K562 (cell line): ENCODE data around the gene MDP1. TPM values are rescaled to one million over a fixed set of nuclear protein-coding genes. Genes with fewer than 3 reads are reported as not detected.

ENCODE experiments used
- CEBPB ChIP-seq: fragments of 450-650 bp; IDR thresholded peaks from 2 replicates; pipeline ENCODE4 v1.6.1; 2016; ENCODE audit warnings: missing genetic modification characterization, missing compliant biosample characterization
- ESRRA ChIP-seq: fragments of 450-650 bp; IDR thresholded peaks from 2 replicates; pipeline ENCODE4 v1.6.1; 2014; ENCODE audit warnings: low read depth, mild to moderate bottlenecking, moderate library complexity, borderline replicate concordance
- FOXJ2 ChIP-seq: fragments of 200-800 bp; sonication (Bioruptor generic); IDR thresholded peaks from 2 replicates; pipeline ENCODE4 v1.6.1; 2016; ENCODE audit warnings: missing genetic modification characterization, missing compliant biosample characterization
- GABPB2 ChIP-seq: fragments of 250-450 bp; sonication (Bioruptor Pico); conservative IDR thresholded peaks from 2 replicates; pipeline ENCODE4 v1.5.1; 2021; ENCODE audit warnings: mild to moderate bottlenecking
- MAFG ChIP-seq: fragments of 450-650 bp; conservative IDR thresholded peaks from 2 replicates; pipeline ENCODE4 v1.6.1; 2016; ENCODE audit warnings: missing genetic modification characterization, missing compliant biosample characterization
- MXI1 ChIP-seq: IDR thresholded peaks from 2 replicates; pipeline ENCODE4 v1.6.1; 2011; ENCODE audit warnings: low read depth, mild to moderate bottlenecking, improper control_type of control experiment, low read length
- NCOA1 ChIP-seq: fragments of 450-650 bp; IDR thresholded peaks from 2 replicates; pipeline ENCODE4 v1.6.1; 2016; ENCODE audit warnings: low read depth
- NR2C2 ChIP-seq, 2 experiments: fragments of 200-800 bp in 1 of 2; sonication (Bioruptor generic) in 1 of 2; sonication (generic) in 1 of 2; formaldehyde crosslinking in 1 of 2; IDR thresholded peaks; 2 replicates each; pipeline versions ENCODE4 v1.6.1 to v1.8.0; 2016 to 2022; ENCODE audit warnings: mild to moderate bottlenecking in 1 of 2, missing compliant biosample characterization in 1 of 2, missing genetic modification characterization in 1 of 2, missing genetic modification reagents in 1 of 2
- PRPF4 ChIP-seq: fragments of 200-400 bp; formaldehyde crosslinking; IDR thresholded peaks from one replicate; pipeline ENCODE4 v1.6.1; 2017; ENCODE audit warnings: low read length, low read depth, mild to moderate bottlenecking; ENCODE audit not compliant: insufficient read depth, poor library complexity, severe bottlenecking
- SAP30 ChIP-seq: fragments of 200-600 bp; sonication (generic); IDR thresholded peaks from 2 replicates; pipeline ENCODE4 v1.6.1; 2012; ENCODE audit warnings: borderline replicate concordance, low read depth, mild to moderate bottlenecking, moderate library complexity, low read length, control low read depth, inconsistent platforms; ENCODE audit not compliant: insufficient read depth, poor library complexity, severe bottlenecking
- SRSF3 ChIP-seq: fragments of 200-400 bp; formaldehyde crosslinking; IDR thresholded peaks from 2 replicates; pipeline ENCODE4 v1.6.1; 2016; ENCODE audit warnings: mild to moderate bottlenecking, low read length, moderate library complexity; ENCODE audit not compliant: insufficient read depth
- ZBTB1 ChIP-seq: sonication (generic); formaldehyde crosslinking; IDR thresholded peaks from 2 replicates; pipeline ENCODE4 v1.8.1; 2023; ENCODE audit warnings: missing genetic modification reagents, low read depth, mild to moderate bottlenecking, borderline replicate concordance
- ZNF785 ChIP-seq: fragments of 250-450 bp; sonication (Bioruptor Pico); IDR thresholded peaks from 2 replicates; pipeline ENCODE4 v1.4.0; 2020; ENCODE audit warnings: mild to moderate bottlenecking
- polyA plus RNA-seq, 8 experiments: library from polyadenylated mRNA; depleted of rRNA in 4 of 8; stranded (reverse) in 5 of 8; unstranded in 3 of 8; fragments of >200 nt; fragmentation: Nextera tagmentation in 2 of 8; fragmentation: Illumina TruSeq in 1 of 8; extraction: Ambion mirVana in 2 of 8; extraction: Trizol in 1 of 8; gene quantifications; 2 replicates each; pipeline versions ENCODE4 v1.2.1 to v1.2.3, GENCODE V29; 2011 to 2014; ENCODE audit warnings: inconsistent platforms in 1 of 8, missing spikeins in 1 of 8
- total RNA-seq, 7 experiments: library from RNA; depleted of rRNA in 6 of 7; stranded (reverse); fragments of >200 nt in 6 of 7; fragmentation: Illumina TruSeq in 2 of 7; extraction: Trizol in 2 of 7; gene quantifications; 2 replicates each; pipeline versions ENCODE4 v1.2.1 to v1.2.3, GENCODE V29; 2011 to 2021; ENCODE audit warnings: low replicate concordance in 1 of 7
- TF ChIP-seq, protein P1 (sequence below), 2 experiments: fragments of 250-450 bp in 1 of 2; fragments of 450-650 bp in 1 of 2; sonication (Bioruptor Pico) in 1 of 2; IDR thresholded peaks; 2 replicates each; pipeline versions ENCODE4 v1.6.1 to v1.8.0; 2016 to 2021; ENCODE audit warnings: mild to moderate bottlenecking in 2 of 2, moderate library complexity in 2 of 2, missing compliant biosample characterization in 1 of 2, missing genetic modification characterization in 1 of 2
- TF ChIP-seq, protein P2 (sequence below): fragments of 450-650 bp; formaldehyde crosslinking; IDR thresholded peaks from 2 replicates; pipeline ENCODE4 v1.4.0; 2020; ENCODE audit warnings: mild to moderate bottlenecking, moderate library complexity

Gene MDP1
- total and polyA plus RNA-seq, 9 of the 15 experiments (the other 6 are each of a cell fraction or from before 2014, with no cell fraction given) = 2.7 to 29.6 (median 11.0) TPM

DNA sequence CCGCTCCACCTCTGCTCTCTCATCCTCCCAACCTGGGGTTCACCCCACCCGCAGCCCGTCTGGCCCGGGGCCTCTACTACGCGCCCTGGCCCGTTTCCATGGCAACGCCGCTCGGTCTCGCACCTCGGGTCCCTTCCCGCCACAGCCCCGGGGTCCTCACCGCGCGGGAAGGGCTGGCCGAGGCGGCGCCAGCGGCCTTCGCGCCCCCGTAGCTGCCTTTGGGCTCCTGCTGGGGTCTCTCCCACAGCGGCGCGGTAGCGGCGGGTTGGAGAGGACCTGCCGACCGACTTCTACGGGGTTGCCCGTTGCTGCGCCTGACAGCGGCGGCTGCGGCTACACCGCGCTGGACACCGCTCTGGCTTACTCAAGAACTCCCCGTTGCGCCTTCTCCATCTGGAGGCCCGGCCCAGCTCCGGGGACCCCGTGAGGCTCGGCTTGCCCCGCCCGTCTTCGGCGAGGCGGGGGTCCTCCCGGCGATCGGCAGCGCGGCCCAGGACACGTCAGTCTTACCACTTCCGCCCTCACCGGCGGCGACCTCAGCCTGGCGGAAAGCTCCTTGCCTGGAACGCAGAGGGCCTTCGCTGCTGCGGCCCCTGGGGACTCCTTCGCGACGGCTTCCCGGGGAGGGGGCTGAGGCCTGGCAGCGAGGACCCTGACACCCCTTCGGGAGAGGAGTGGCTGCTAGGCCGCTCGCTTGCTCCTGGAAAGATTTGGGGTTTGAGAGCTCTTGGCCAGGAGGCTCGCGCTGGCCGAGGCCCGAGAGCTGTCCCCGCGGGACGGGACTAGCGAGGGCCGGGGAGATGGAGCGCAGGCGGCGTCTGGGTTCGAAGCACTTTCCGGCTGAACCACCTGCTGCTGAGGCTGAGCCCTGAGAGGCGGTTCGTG is 20.4 kb downstream of the MDP1 start, which contains the start of gene TM9SF1 (continued):
- TF ChIP-seq NCOA1 = 0 out of 2 replicates have a peak, but pooled peaks have one; percentile 40
- no peak for TF ChIP-seq ZNF785
- no peak for TF ChIP-seq MXI1
- TF ChIP-seq, protein P1, sequence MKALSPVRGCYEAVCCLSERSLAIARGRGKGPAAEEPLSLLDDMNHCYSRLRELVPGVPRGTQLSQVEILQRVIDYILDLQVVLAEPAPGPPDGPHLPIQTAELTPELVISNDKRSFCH (CRISPR knock-in tag; IDR thresholded peaks at IDR 0.05) = no peak
- TF ChIP-seq, protein P1 (tag; IDR thresholded peaks at IDR 0.05) = no peak
- TF ChIP-seq SAP30 = peak; percentile 48
- no peak for TF ChIP-seq SRSF3
- no peak for TF ChIP-seq GABPB2 (CRISPR knock-in tag)
- no peak for TF ChIP-seq NR2C2 (CRISPR knock-in tag; IDR thresholded peaks at IDR 0.05)
- TF ChIP-seq NR2C2 (tag; IDR thresholded peaks at IDR 0.05) = peak; percentile 74
- TF ChIP-seq ZBTB1 (CRISPR knock-in tag) = no peak
- TF ChIP-seq MAFG (tag) = no peak
- TF ChIP-seq ESRRA = peak; percentile 76; the same call in 1 of the 2 replicates
- TF ChIP-seq, protein P2, sequence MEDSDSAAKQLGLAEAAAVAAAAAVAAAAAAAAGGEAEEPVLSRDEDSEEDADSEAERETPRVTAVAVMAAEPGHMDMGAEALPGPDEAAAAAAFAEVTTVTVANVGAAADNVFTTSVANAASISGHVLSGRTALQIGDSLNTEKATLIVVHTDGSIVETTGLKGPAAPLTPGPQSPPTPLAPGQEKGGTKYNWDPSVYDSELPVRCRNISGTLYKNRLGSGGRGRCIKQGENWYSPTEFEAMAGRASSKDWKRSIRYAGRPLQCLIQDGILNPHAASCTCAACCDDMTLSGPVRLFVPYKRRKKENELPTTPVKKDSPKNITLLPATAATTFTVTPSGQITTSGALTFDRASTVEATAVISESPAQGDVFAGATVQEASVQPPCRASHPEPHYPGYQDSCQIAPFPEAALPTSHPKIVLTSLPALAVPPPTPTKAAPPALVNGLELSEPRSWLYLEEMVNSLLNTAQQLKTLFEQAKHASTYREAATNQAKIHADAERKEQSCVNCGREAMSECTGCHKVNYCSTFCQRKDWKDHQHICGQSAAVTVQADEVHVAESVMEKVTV (CRISPR knock-in tag) = no peak
- no peak for TF ChIP-seq FOXJ2 (tag)
- TF ChIP-seq CEBPB = no peak
- TF ChIP-seq PRPF4 = no peak
